Osteocyte (in vitro differentiated cells): Measurements from ENCODE around the gene COL11A1. TPM values are rescaled to one million over a fixed set of nuclear protein-coding genes. Genes with fewer than 3 reads are reported as not detected.
"Not testable (repeated sequence)": the region's sequence is repeated elsewhere in the genome, so short reads cannot be mapped to it uniquely, and the experiment has no call there.

Experiments
- DNase-seq: peaks from one replicate; pipeline ENCODE4 v3.0.0; 2021; ENCODE audit warnings: mixed read lengths; ENCODE audit not compliant: unreplicated experiment; ENCODE audit errors: extremely low spot score
- H3K27ac Mint-ChIP-seq: one replicate; pipeline ENCODE4 v1.8.0; 2021; ENCODE audit warnings: mild to moderate bottlenecking, mixed read lengths; ENCODE audit not compliant: unreplicated experiment
- H3K27me3 Mint-ChIP-seq: one replicate; pipeline ENCODE4 v1.8.0; 2021; ENCODE audit warnings: mixed read lengths; ENCODE audit not compliant: unreplicated experiment
- H3K36me3 Mint-ChIP-seq: one replicate; pipeline ENCODE4 v1.8.0; 2021; ENCODE audit warnings: mixed read lengths; ENCODE audit not compliant: unreplicated experiment
- H3K4me1 Mint-ChIP-seq: one replicate; pipeline ENCODE4 v1.8.0; 2021; ENCODE audit warnings: mixed read lengths; ENCODE audit not compliant: unreplicated experiment
- H3K4me3 Mint-ChIP-seq: one replicate; pipeline ENCODE4 v1.8.0; 2021; ENCODE audit warnings: mild to moderate bottlenecking, moderate library complexity, mixed read lengths; ENCODE audit not compliant: unreplicated experiment
- H3K9me3 Mint-ChIP-seq: one replicate; pipeline ENCODE4 v1.8.0; 2021; ENCODE audit warnings: mixed read lengths; ENCODE audit not compliant: unreplicated experiment
- total RNA-seq: library from RNA; stranded (reverse); gene quantifications from 2 replicates; pipeline ENCODE4 v1.2.1, GENCODE V29; 2021
- TF ChIP-seq, protein P1 (sequence below): fragments of 200-600 bp; sonication (generic); IDR thresholded peaks from 2 replicates; pipeline ENCODE4 v1.5.0; 2021; ENCODE audit warnings: antibody characterized with exemption, mild to moderate bottlenecking, moderate library complexity

The COL11A1 gene
- total RNA-seq, 1 donor from 2014 or later, result 592 TPM

DNA sequence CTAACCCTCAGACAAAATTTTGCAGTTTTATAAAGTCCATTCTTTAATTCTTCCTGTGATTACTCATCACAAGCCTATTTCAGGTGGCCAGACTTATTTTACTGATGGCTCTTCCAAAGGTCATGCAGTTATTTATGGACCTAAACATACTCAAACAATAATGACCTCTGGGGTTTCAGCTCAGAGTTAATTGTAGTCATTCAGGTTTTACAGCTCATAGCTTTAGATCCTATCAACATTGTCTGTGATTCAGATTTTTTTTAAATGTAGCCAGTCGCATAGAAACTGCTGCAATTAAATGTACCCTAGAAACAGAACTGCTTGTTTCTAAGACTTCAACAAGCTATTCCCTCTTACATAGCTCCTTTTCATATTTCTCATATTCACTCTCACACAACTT, 270.8 kb downstream of the COL11A1 start:
- Mint-ChIP-seq H3K36me3 (no peaks in the 10 kb centered on the region), H3K27me3 (no peaks in the 10 kb centered on the region), H3K27ac (no peak overlapping the region), H3K4me3 (no peak overlapping the region), H3K9me3 (no peaks in the 10 kb centered on the region), H3K4me1 (peaks cover 6% of the 10 kb centered on the region)
- TF ChIP-seq, protein P1, sequence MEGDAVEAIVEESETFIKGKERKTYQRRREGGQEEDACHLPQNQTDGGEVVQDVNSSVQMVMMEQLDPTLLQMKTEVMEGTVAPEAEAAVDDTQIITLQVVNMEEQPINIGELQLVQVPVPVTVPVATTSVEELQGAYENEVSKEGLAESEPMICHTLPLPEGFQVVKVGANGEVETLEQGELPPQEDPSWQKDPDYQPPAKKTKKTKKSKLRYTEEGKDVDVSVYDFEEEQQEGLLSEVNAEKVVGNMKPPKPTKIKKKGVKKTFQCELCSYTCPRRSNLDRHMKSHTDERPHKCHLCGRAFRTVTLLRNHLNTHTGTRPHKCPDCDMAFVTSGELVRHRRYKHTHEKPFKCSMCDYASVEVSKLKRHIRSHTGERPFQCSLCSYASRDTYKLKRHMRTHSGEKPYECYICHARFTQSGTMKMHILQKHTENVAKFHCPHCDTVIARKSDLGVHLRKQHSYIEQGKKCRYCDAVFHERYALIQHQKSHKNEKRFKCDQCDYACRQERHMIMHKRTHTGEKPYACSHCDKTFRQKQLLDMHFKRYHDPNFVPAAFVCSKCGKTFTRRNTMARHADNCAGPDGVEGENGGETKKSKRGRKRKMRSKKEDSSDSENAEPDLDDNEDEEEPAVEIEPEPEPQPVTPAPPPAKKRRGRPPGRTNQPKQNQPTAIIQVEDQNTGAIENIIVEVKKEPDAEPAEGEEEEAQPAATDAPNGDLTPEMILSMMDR, result no peak
- no peak for DNase-seq

DNA sequence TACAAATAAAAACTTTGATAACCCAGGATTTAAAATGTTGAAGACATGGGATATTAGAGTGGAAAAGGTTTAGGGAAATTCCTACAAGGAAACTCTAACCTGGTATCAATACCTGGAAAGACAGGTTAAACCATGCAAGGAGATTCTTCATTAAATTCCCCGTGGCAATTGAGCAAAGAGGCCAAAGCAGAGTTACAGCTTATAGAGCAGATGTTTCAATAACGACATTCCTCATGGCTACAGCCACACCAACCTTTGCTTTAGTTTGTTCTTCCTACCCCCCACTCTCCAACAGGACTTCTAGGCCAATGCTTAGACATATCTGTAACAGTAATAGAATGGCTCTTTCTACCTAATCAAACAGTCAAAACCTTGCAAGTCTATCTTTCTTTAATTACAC, 271.3 kb downstream of the COL11A1 start:
- H3K4me1 Mint-ChIP-seq, result peaks cover 6% of the 10 kb centered on the region

DNA sequence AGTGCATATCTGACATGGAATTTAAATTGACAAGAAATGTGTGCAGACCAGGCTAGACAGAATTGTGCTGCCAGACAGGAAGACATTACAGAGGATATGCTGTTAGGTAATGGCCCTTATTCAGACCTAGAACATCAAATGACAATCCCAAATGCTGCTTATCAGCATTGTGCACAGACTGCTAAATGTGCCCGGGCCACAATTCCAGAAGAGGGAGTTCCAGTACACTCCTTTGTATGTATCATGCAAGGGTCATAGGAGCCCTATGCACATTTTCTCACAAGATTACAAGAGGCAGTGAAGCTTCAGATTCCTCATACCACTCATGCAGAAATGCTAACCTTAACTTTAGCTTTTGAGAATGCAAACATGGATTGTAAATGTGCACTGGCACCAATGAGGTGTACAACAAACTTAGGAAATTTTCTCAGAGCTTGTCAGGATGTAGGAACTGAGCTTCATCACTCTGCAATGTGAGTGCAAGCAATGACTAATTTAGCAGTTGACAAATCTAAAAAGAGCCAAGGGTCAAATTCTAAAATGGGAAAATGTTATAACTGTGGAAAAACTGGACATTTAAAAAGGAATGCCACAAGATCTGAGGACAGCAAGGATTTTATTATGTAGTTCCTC, 273.5 kb downstream of the COL11A1 start:
- Mint-ChIP-seq H3K9me3 (peaks cover 7% of the 10 kb centered on the region), H3K4me1 (peaks cover 6% of the 10 kb centered on the region), H3K27me3 (no peaks in the 10 kb centered on the region), H3K36me3 (peaks cover 3% of the 10 kb centered on the region), H3K4me3 (no peak overlapping the region), H3K27ac (peak overlapping the region; percentile 40)
- no peak for DNase-seq
- TF ChIP-seq, protein P1, result peak; percentile 16

More for the DNA sequence above, 271.3 kb downstream of the COL11A1 start:
- Mint-ChIP-seq H3K36me3 (no peaks in the 10 kb centered on the region), H3K27ac (no peak overlapping the region), H3K27me3 (no peaks in the 10 kb centered on the region), H3K9me3 (no peaks in the 10 kb centered on the region), H3K4me3 (no peak overlapping the region)
- TF ChIP-seq, protein P1, result no peak
- no peak for DNase-seq

DNA sequence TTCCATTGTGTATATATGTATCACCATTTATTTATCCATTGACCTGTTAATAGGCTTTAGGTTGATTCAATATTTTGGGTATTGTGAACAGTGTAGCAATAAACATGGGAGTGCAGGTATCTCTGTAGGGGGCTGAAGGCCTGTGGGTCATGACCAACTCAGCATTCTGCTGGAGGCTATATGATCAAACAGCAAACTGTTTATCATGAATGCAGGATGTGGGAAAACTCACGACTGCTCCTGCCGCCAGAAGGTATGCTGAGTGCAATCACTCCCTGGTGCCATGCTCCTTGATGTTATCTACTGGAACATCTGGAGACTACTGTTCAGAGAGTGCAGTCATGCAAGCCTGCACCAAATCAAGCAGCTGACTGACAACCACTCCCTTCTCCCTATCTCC, 275.2 kb downstream of the COL11A1 start:
- peaks cover 3% of the 10 kb centered on the region for H3K36me3 Mint-ChIP-seq
- peaks cover 6% of the 10 kb centered on the region for H3K4me1 Mint-ChIP-seq
- DNase-seq, result no peak
- peaks cover 7% of the 10 kb centered on the region for H3K9me3 Mint-ChIP-seq
- H3K27me3 Mint-ChIP-seq, result peaks cover 4% of the 10 kb centered on the region
- TF ChIP-seq, protein P1, result no peak
- H3K27ac Mint-ChIP-seq, result no peak overlapping the region
- no peak overlapping the region for H3K4me3 Mint-ChIP-seq

DNA sequence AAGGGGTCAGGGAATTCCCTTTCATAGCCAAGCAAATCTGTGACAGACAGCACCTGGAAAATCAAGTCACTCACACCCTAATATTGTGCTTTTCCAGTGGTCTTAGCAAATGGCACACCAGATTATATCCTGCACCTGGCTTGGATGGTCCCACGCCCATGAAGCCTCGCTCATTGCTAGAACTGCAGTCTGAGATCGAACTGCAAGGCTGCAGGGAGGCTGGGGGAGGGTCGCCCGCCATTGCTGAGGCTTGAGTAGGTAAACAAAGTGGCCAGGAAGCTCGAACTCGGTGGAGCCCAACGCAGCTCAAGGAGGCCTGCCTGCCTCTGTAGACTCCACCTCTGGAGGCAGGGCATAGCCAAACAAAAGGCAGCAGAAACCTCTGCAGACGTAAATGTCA, 281.6 kb downstream of the COL11A1 start:
- not testable (repeated sequence) for H3K27ac Mint-ChIP-seq, H3K9me3 Mint-ChIP-seq, H3K4me1 Mint-ChIP-seq, H3K36me3 Mint-ChIP-seq, H3K4me3 Mint-ChIP-seq, DNase-seq, H3K27me3 Mint-ChIP-seq
